ENCODE results near the gene CHST5.
"Not testable (repeated sequence)": the region's sequence is repeated elsewhere in the genome, so short reads cannot be mapped to it uniquely, and the experiment has no call there.

Gene CHST5

DNA sequence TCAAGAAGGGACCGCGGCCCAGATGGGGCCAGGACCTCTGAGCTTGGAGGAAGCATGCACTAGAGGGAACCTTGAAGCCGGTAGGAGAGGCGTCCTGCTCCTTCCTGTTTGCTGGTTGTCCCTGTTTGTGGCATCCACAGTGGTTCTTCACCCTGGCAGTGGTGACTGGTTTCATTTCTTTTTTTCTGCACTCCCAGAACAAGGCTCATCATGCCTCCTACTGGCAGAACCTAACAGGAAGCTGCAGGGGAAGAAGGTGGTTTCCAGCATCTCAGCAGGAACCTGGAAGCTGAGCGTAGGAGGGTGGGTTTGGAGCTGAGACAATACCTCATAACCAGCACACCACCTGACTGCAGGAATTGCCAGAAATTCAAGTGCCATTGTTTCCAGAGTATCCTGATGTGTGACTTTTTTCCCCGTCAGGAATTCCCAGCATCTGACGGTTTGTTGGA is 14.3 kb upstream of the CHST5 start:
- Histone ChIP-seq H3K4me3 (ENCODE audit: low read length) (no peak overlapping the region), H3K4me2 (ENCODE audit: low read length) (peak overlapping the region; percentile 32; the same call in 1 of the 2 replicates), H2AFZ (ENCODE audit: low read depth, low read length) (no peak overlapping the region), H4K20me1 (ENCODE audit: insufficient read depth, low read length) (no peaks in the 10 kb centered on the region), H3K9me3 (ENCODE audit: insufficient read depth, low read length) (no peaks in the 10 kb centered on the region), H3K27me3 (ENCODE audit: low read depth, low read length) (no peaks in the 10 kb centered on the region), H3K27ac (ENCODE audit: low read length) (no peak overlapping the region), H3K79me2 (ENCODE audit: low read length) (peaks cover 6% of the 10 kb centered on the region; the same call in 1 of the 2 replicates), H3K9ac (ENCODE audit: low read length) (no peak overlapping the region), H3K4me1 (ENCODE audit: low read length) (peaks cover 13% of the 10 kb centered on the region), H3K36me3 (replicated peaks; ENCODE audit: low read depth, low read length) (no peaks in the 10 kb centered on the region)
- no peak for TF ChIP-seq EZH2phosphoT487 (IDR thresholded peaks at IDR 0.05; ENCODE audit: low read depth)
- TF ChIP-seq CTCF (IDR thresholded peaks at IDR 0.05; ENCODE audit: low read depth, low read length) = peak; percentile 62

DNA sequence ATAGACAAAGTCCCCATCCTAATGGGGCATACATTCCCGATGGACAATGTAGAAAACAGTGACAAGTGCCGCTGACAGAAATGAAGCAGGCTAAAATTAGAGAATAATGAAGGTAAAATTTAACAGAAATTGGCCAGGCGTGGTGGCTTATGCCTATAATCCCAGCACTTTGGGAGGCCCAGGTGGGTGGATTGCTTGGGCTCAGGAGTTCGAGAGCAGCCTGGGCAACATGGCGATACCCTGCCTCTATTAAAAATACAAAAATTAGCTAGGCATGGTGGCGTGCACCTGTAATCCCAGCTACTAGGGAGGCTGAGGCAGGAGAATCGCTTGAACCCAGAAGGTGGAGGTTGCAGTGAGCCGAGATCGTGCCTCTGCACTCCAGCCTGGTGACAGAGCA is 12.5 kb upstream of the CHST5 start:
- H3K27ac ChIP-seq (ENCODE audit: low read length); H3K4me2 ChIP-seq (ENCODE audit: low read length); H3K27me3 ChIP-seq (ENCODE audit: low read depth, low read length); H4K20me1 ChIP-seq (ENCODE audit: insufficient read depth, low read length); H2AFZ ChIP-seq (ENCODE audit: low read depth, low read length); H3K4me1 ChIP-seq (ENCODE audit: low read length); H3K9ac ChIP-seq (ENCODE audit: low read length); H3K9me3 ChIP-seq (ENCODE audit: insufficient read depth, low read length); H3K36me3 ChIP-seq (replicated peaks; ENCODE audit: low read depth, low read length); H3K4me3 ChIP-seq (ENCODE audit: low read length); H3K79me2 ChIP-seq (ENCODE audit: low read length): not testable (repeated sequence)

DNA sequence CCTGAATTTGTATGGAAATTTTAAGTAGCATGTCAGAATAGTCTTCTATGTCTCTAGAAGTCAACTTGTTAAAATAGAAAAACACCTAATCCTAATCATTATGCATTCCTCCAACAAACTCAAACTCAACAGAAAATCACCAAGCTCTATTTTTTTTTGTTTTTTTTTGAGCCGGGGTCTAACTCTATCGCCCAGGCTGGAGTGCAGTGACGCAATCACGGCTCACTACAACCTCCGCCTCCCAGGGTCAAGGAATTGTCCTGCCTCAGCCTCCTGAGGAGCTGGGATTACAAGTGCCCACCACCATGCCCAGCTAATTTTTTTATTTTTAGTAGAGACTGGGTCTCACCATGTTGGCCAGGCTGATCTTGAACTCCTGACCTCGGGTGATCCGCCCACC is 10.4 kb upstream of the CHST5 start:
- no peaks in the 10 kb centered on the region for H3K9me3 ChIP-seq (ENCODE audit: insufficient read depth, low read length)
- no peak overlapping the region for H3K4me3 ChIP-seq (ENCODE audit: low read length)
- H3K4me2 ChIP-seq (ENCODE audit: low read length) = no peak overlapping the region
- TF ChIP-seq EZH2phosphoT487 (IDR thresholded peaks at IDR 0.05; ENCODE audit: low read depth) = no peak
- no peak for TF ChIP-seq CTCF (IDR thresholded peaks at IDR 0.05; ENCODE audit: low read depth, low read length)
- H2AFZ ChIP-seq (ENCODE audit: low read depth, low read length) = no peak overlapping the region
- no peak overlapping the region for H3K9ac ChIP-seq (ENCODE audit: low read length)
- H4K20me1 ChIP-seq (ENCODE audit: insufficient read depth, low read length) = no peaks in the 10 kb centered on the region
- no peaks in the 10 kb centered on the region for H3K79me2 ChIP-seq (ENCODE audit: low read length)
- H3K27me3 ChIP-seq (ENCODE audit: low read depth, low read length) = no peaks in the 10 kb centered on the region
- H3K4me1 ChIP-seq (ENCODE audit: low read length) = peaks cover 8% of the 10 kb centered on the region
- H3K36me3 ChIP-seq (replicated peaks; ENCODE audit: low read depth, low read length) = peaks cover 11% of the 10 kb centered on the region
- H3K27ac ChIP-seq (ENCODE audit: low read length) = no peak overlapping the region

- not testable (repeated sequence) for H3K79me2 ChIP-seq (ENCODE audit: low read length); H3K27me3 ChIP-seq (ENCODE audit: low read depth, low read length); H2AFZ ChIP-seq (ENCODE audit: low read depth, low read length); H4K20me1 ChIP-seq (ENCODE audit: insufficient read depth, low read length); H3K4me3 ChIP-seq (ENCODE audit: low read length); H3K27ac ChIP-seq (ENCODE audit: low read length); H3K4me1 ChIP-seq (ENCODE audit: low read length); H3K9me3 ChIP-seq (ENCODE audit: insufficient read depth, low read length); H3K9ac ChIP-seq (ENCODE audit: low read length); H3K4me2 ChIP-seq (ENCODE audit: low read length)
- peaks cover 12% of the 10 kb centered on the region for H3K36me3 ChIP-seq (replicated peaks; ENCODE audit: low read depth, low read length)
Observed at GRCh38 chr16:75545879-75546278, 10.0 kb upstream of the CHST5 start.

DNA sequence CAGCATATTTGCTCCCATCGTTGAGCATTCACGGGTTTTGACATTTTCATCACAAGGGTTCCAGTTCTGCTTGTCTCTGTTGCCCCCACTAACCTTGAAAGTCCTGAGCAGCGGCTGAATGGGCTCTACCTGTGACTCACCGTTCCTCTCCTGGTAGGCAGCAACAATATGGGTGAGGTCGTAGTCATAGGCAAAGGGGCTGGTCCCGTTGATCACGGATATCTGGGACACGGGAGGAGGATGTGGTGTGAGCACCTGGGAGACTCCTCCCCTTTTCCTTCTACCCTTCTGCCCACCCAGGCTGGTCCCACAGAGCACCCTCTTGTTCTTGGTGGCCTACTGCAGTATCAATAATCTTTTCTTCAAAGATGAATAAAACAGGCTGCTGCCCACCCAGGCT is 6.6 kb upstream of the CHST5 start:
- H3K4me1 ChIP-seq (ENCODE audit: low read length) = not testable (repeated sequence)

More for the DNA sequence above, 6.6 kb upstream of the CHST5 start:
- peaks cover 20% of the 10 kb centered on the region for H3K36me3 ChIP-seq (replicated peaks; ENCODE audit: low read depth, low read length)
- not testable (repeated sequence) for H3K9me3 ChIP-seq (ENCODE audit: insufficient read depth, low read length); H4K20me1 ChIP-seq (ENCODE audit: insufficient read depth, low read length); H3K9ac ChIP-seq (ENCODE audit: low read length); H3K27ac ChIP-seq (ENCODE audit: low read length); H3K4me3 ChIP-seq (ENCODE audit: low read length); H3K4me2 ChIP-seq (ENCODE audit: low read length); H2AFZ ChIP-seq (ENCODE audit: low read depth, low read length); H3K79me2 ChIP-seq (ENCODE audit: low read length); H3K27me3 ChIP-seq (ENCODE audit: low read depth, low read length)
